Body of pancreas (tissue), 4 donors: Measurements from ENCODE around the gene SBNO1. TPM values are rescaled to one million over a fixed set of nuclear protein-coding genes. Genes with fewer than 3 reads are reported as not detected.

Source experiments
- ATAC-seq: fragments of 150-250 bp; one replicate; pipeline ENCODE4 v1.9.1; 2016
- DNase-seq, 4 donors: peaks; one replicate each; pipeline ENCODE4 v3.0.0-alpha.2; 2019
- H3K27ac ChIP-seq, 4 donors: fragments of 200-600 bp; sonication (generic); 1 replicate in 3 of 4; 2 replicates in 1 of 4; pipeline versions ENCODE4 v1.5.1 to v1.6.1; 2016 to 2019; ENCODE audit warnings: mild to moderate bottlenecking in 1 of 4, mixed read lengths in 1 of 4, moderate library complexity in 1 of 4
- H3K27me3 ChIP-seq, 2 donors: fragments of 200-600 bp; sonication (generic); one replicate each; pipeline ENCODE4 v1.6.0; 2016; ENCODE audit warnings: mild to moderate bottlenecking in 1 of 2
- H3K36me3 ChIP-seq, 2 donors: fragments of 200-600 bp; sonication (generic); replicated peaks in 1 of 2; 2 replicates each; pipeline ENCODE4 v1.5.1; 2016; ENCODE audit warnings: low read depth in 2 of 2; ENCODE audit not compliant: insufficient read depth in 1 of 2
- H3K4me1 ChIP-seq: fragments of 200-600 bp; sonication (generic); one replicate; pipeline ENCODE4 v1.6.0; 2016
- H3K4me3 ChIP-seq, 2 donors: fragments of 200-600 bp; sonication (generic); 1 replicate in 1 of 2; 2 replicates in 1 of 2; pipeline ENCODE4 v1.5.1; 2016 to 2019
- H3K9me3 ChIP-seq, 3 donors: fragments of 200-600 bp; sonication (generic); 1 replicate in 2 of 3; 2 replicates in 1 of 3; pipeline ENCODE4 v1.5.1; 2016
- POLR2A ChIP-seq, 3 donors: fragments of 450-650 bp; IDR thresholded peaks; one replicate each; pipeline ENCODE4 v1.6.1; 2016; ENCODE audit warnings: antibody characterized with exemption in 3 of 3, mild to moderate bottlenecking in 2 of 3
- WGBS, 2 donors: methylation state at CpG; one replicate each; pipeline ENCODE4 v1.1.5; 2017; 5-methylcytosine and 5-hydroxymethylcytosine counted together
- intact Hi-C: fragments of 100-400 bp; cut with DNase I; formaldehyde crosslinking; loops from one replicate; pipeline ENCODE4 v1.15.1; 2023
- total RNA-seq, 2 donors: library from RNA; depleted of rRNA; stranded (reverse); fragments of >200 nt; gene quantifications; one replicate each; pipeline ENCODE4 v1.1.0, GENCODE V29; 2016
- TF ChIP-seq, protein P1 (sequence below), 7 experiments: fragments of 450-650 bp in 4 of 7; fragments of 200-600 bp in 3 of 7; sonication (generic) in 3 of 7; IDR thresholded peaks; one replicate each; pipeline ENCODE4 v1.5.1; 2016 to 2019; ENCODE audit warnings: antibody characterized with exemption in 7 of 7

The SBNO1 gene
- total RNA-seq, 2 donors from 2014 or later = 11.4 to 11.9 TPM

DNA sequence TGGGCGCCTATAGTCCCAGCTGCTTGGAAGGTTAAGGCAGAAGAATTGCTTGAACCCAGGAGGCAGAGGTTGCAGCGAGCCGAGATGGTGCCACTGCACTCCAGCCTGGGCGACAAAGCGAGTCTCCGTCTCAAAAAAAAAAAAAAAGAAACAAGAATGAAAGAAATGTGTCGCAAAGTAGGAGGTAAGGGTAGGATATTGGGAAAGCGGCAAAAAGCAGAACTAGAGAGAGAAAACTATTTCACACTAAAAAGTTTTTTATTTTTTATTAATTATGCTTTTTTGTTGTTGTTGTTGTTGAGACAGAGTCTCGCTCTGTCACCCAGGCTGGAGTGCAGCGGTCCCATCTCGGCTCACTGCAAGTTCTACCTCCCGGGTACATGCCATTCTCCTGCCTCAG is 17.7 kb downstream of the SBNO1 start:
- TF ChIP-seq, protein P1, sequence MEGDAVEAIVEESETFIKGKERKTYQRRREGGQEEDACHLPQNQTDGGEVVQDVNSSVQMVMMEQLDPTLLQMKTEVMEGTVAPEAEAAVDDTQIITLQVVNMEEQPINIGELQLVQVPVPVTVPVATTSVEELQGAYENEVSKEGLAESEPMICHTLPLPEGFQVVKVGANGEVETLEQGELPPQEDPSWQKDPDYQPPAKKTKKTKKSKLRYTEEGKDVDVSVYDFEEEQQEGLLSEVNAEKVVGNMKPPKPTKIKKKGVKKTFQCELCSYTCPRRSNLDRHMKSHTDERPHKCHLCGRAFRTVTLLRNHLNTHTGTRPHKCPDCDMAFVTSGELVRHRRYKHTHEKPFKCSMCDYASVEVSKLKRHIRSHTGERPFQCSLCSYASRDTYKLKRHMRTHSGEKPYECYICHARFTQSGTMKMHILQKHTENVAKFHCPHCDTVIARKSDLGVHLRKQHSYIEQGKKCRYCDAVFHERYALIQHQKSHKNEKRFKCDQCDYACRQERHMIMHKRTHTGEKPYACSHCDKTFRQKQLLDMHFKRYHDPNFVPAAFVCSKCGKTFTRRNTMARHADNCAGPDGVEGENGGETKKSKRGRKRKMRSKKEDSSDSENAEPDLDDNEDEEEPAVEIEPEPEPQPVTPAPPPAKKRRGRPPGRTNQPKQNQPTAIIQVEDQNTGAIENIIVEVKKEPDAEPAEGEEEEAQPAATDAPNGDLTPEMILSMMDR (IDR thresholded peaks at IDR 0.05) = no peak
- no peak for TF ChIP-seq POLR2A (IDR thresholded peaks at IDR 0.05)
- no peak overlapping the region for H3K27ac ChIP-seq
- DNase-seq = no peak

DNA sequence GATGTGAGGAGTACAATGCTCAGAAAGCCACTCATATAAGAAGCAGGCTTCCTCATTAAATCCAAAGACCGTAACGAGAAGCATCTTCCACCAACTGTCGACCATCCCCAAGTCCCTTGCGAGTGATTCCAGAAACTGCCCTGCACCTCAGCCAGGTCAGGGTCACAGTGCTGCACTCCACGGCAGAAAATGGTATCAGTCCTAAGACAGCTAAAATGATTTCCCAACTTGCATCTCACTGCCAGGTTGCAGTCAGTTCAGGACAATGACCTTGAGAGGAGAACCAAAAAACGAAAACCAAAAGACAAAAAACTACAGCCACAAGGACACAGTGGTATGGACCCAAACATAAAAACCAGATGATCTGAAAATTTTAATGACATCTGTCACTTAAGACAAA is 20.6 kb downstream of the SBNO1 start:
- 66 to 67% methylated on average over 6 of the region's 6 CpGs for WGBS, 2 donors

More for the DNA sequence above, 17.7 kb downstream of the SBNO1 start:
- no peak for ATAC-seq
- Histone ChIP-seq H3K4me1 (no peaks in the 10 kb centered on the region), H3K27me3 (no peaks in the 10 kb centered on the region), H3K36me3 (peaks cover 8 to 32% of the 10 kb centered on the region in 2 donors), H3K4me3 (no peak overlapping the region), H3K9me3 (no peaks in the 10 kb centered on the region)
- WGBS, 2 donors = 79 to 92% methylated on average over 12 of the region's 12 CpGs
- intact Hi-C loops = no loop called here

DNA sequence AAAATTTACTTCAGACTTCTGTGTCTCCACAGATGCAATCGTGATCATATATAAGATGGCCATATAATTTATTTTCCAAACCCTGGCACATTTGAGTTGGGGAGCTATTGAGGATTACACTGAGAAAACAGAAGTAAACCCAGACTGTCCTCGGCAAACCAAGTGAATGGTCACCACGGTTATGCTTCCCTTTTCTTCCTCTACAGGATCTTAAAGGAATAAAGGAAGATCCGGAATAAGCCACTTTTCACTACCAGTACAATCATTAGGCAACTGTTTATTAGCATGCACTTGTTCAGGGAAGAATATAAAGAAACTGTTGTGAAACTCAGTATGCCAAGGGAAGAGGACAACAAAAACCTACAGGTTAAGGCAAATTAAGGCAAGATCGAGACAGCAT is 27.6 kb downstream of the SBNO1 start:
- no peaks in the 10 kb centered on the region for H3K4me1 ChIP-seq
- no peak overlapping the region for H3K4me3 ChIP-seq
- H3K27ac ChIP-seq = no peak overlapping the region
- DNase-seq = no peak
- no peaks in the 10 kb centered on the region for H3K27me3 ChIP-seq
- intact Hi-C loops = no loop called here
- no peak for ATAC-seq
- H3K36me3 ChIP-seq = peaks cover 6 to 14% of the 10 kb centered on the region in 2 donors
- no peaks in the 10 kb centered on the region for H3K9me3 ChIP-seq
- no peak for TF ChIP-seq POLR2A (IDR thresholded peaks at IDR 0.05)
- TF ChIP-seq, protein P1 (IDR thresholded peaks at IDR 0.05) = no peak
- 82 to 84% methylated on average over 5 of the region's 5 CpGs for WGBS, 2 donors

More for the DNA sequence above, 20.6 kb downstream of the SBNO1 start:
- TF ChIP-seq, protein P1 (IDR thresholded peaks at IDR 0.05) = no peak
- TF ChIP-seq POLR2A (IDR thresholded peaks at IDR 0.05) = no peak
- no peaks in the 10 kb centered on the region for H3K4me1 ChIP-seq
- H3K9me3 ChIP-seq = no peaks in the 10 kb centered on the region
- no peak overlapping the region for H3K27ac ChIP-seq
- intact Hi-C loops = no loop called here
- no peak overlapping the region for H3K4me3 ChIP-seq
- DNase-seq = no peak
- ATAC-seq = no peak
- H3K27me3 ChIP-seq = no peaks in the 10 kb centered on the region
- peaks cover 8 to 34% of the 10 kb centered on the region in 2 donors for H3K36me3 ChIP-seq

DNA sequence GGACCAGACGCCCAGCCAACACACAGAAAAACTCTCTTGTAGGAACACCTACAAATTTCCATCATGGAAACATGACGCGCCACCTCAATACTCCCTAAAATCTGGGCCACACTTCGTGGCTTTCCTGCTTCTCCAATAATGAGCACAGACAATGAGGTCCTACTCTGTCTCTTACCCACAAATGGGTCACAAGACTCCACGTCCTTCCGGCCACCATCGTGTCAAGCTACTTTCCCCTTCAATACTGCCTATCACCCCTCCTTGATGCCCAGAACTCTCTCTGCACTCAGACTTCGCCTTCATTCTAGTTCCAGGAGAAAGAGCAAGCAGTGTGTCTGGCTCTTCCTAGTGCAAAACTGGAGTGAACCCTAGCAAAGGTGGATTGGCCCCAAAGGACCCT is 28.1 kb downstream of the SBNO1 start:
- ATAC-seq = no peak
- Histone ChIP-seq H3K4me1 (no peaks in the 10 kb centered on the region), H3K9me3 (no peaks in the 10 kb centered on the region), H3K27ac (no peak overlapping the region), H3K27me3 (no peaks in the 10 kb centered on the region), H3K4me3 (no peak overlapping the region), H3K36me3 (peaks cover 6 to 14% of the 10 kb centered on the region in 2 donors)
- no peak for DNase-seq
- intact Hi-C loops = no loop called here
- 82 to 86% methylated on average over 8 of the region's 8 CpGs for WGBS, 2 donors
- no peak for TF ChIP-seq POLR2A (IDR thresholded peaks at IDR 0.05)
- TF ChIP-seq, protein P1 (IDR thresholded peaks at IDR 0.05) = no peak

DNA sequence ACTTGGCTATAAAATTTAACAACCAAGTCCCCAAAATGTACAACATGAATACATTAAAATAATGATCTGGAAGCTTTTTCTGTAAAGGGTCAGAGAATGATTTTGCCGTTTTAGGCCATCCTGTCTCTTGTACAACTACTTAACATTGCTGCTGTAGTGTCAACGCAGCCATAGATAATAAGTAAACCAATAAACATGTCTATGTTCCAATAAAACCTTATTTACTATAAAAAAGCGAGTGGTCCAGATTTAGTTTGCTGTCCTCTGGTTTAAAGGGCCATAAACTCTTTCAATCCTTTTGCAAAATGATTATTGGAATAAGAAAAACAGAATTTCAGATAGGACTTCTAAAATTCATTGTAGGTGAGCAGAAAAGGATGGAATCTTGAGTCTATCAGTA is 29.2 kb downstream of the SBNO1 start:
- H3K27ac ChIP-seq = no peak overlapping the region
- H3K9me3 ChIP-seq = no peaks in the 10 kb centered on the region
- H3K4me1 ChIP-seq = no peaks in the 10 kb centered on the region
- TF ChIP-seq, protein P1 (IDR thresholded peaks at IDR 0.05) = no peak
- TF ChIP-seq POLR2A (IDR thresholded peaks at IDR 0.05) = no peak
- ATAC-seq = no peak
- H3K4me3 ChIP-seq = no peak overlapping the region
- no peak for DNase-seq
- H3K27me3 ChIP-seq = no peaks in the 10 kb centered on the region
- peaks cover 6 to 20% of the 10 kb centered on the region in 2 donors for H3K36me3 ChIP-seq
- intact Hi-C loops = no loop called here
- 86% methylated on average over 3 of the region's 3 CpGs for WGBS, 2 donors
